ENCODE results near the gene RNF145. TPM values are rescaled to one million over a fixed set of nuclear protein-coding genes. Genes with fewer than 3 reads are reported as not detected.
"Not testable (repeated sequence)": the region's sequence is repeated elsewhere in the genome, so short reads cannot be mapped to it uniquely, and the experiment has no call there.

RNF145 gene
- total RNA-seq, 3 donors from 2014 or later: 40.5 to 68.2 (median 41.3) TPM

- TF ChIP-seq CTCF (IDR thresholded peaks at IDR 0.05) (no peak), POLR2AphosphoS5 (IDR thresholded peaks at IDR 0.05) (no peak), POLR2A (IDR thresholded peaks at IDR 0.05) (no peak)
- H3K4me1 ChIP-seq: no peaks in the 10 kb centered on the region
- peaks cover 0 to 4% of the 10 kb centered on the region in 2 donors for H3K27me3 ChIP-seq
- intact Hi-C loops (cut with DNase I; ENCODE audit: low total_unique reads): no loop called here
- no peaks in the 10 kb centered on the region for H3K36me3 ChIP-seq
- no peak overlapping the region for H3K27ac ChIP-seq
- no peaks in the 10 kb centered on the region for H3K9me3 ChIP-seq
- DNase-seq (ENCODE audit: low spot score in 2 of 2): no peak
- H3K4me3 ChIP-seq: no peak overlapping the region
Observed at GRCh38 chr5:159242656-159243055, 33.3 kb upstream of the RNF145 start.

- H3K27me3 ChIP-seq: no peaks in the 10 kb centered on the region
- intact Hi-C loops (cut with DNase I; ENCODE audit: low total_unique reads): no loop called here
- no peaks in the 10 kb centered on the region for H3K9me3 ChIP-seq
- TF ChIP-seq CTCF (IDR thresholded peaks at IDR 0.05) (no peak), POLR2AphosphoS5 (IDR thresholded peaks at IDR 0.05) (no peak), POLR2A (IDR thresholded peaks at IDR 0.05) (no peak)
- H3K27ac ChIP-seq: no peak overlapping the region
- H3K36me3 ChIP-seq: no peaks in the 10 kb centered on the region
- no peak overlapping the region for H3K4me3 ChIP-seq
- DNase-seq (ENCODE audit: low spot score in 2 of 2): no peak
- H3K4me1 ChIP-seq: no peaks in the 10 kb centered on the region
Observed at GRCh38 chr5:159241946-159242552, 32.7 kb upstream of the RNF145 start.

GRCh38 chr5:159240301-159240870, 31.0 kb upstream of the RNF145 start:
- no peak for DNase-seq (ENCODE audit: low spot score in 2 of 2)
- TF ChIP-seq POLR2A (IDR thresholded peaks at IDR 0.05) (no peak), CTCF (IDR thresholded peaks at IDR 0.05) (no peak), POLR2AphosphoS5 (IDR thresholded peaks at IDR 0.05) (no peak)
- Histone ChIP-seq H3K9me3 (no peaks in the 10 kb centered on the region), H3K4me3 (no peak overlapping the region), H3K27ac (no peak overlapping the region), H3K27me3 (no peaks in the 10 kb centered on the region), H3K4me1 (no peaks in the 10 kb centered on the region), H3K36me3 (no peaks in the 10 kb centered on the region)
- intact Hi-C loops (cut with DNase I; ENCODE audit: low total_unique reads): no loop called here

GRCh38 chr5:159235871-159236520, 26.6 kb upstream of the RNF145 start:
- DNase-seq (ENCODE audit: low spot score in 2 of 2); H3K4me1 ChIP-seq; H3K9me3 ChIP-seq; H3K27ac ChIP-seq; H3K27me3 ChIP-seq; H3K36me3 ChIP-seq; intact Hi-C loops (cut with DNase I; ENCODE audit: low total_unique reads); H3K4me3 ChIP-seq: not testable (repeated sequence)

- Histone ChIP-seq H3K27me3 (no peaks in the 10 kb centered on the region), H3K36me3 (no peaks in the 10 kb centered on the region), H3K4me1 (no peaks in the 10 kb centered on the region), H3K9me3 (no peaks in the 10 kb centered on the region), H3K27ac (no peak overlapping the region), H3K4me3 (no peak overlapping the region)
- DNase-seq (ENCODE audit: low spot score in 2 of 2): no peak
- intact Hi-C loops (cut with DNase I; ENCODE audit: low total_unique reads): loop anchor here (5.0 kb wide), 1 partner anchor 1444 kb away; no protein-coding TSS in a partner anchor
- TF ChIP-seq POLR2AphosphoS5 (IDR thresholded peaks at IDR 0.05) (no peak), POLR2A (IDR thresholded peaks at IDR 0.05) (no peak), CTCF (IDR thresholded peaks at IDR 0.05) (no peak)
Observed at GRCh38 chr5:159231167-159231566, 21.8 kb upstream of the RNF145 start.
